ENCODE data around the gene ECHS1.

ECHS1 gene

DNA sequence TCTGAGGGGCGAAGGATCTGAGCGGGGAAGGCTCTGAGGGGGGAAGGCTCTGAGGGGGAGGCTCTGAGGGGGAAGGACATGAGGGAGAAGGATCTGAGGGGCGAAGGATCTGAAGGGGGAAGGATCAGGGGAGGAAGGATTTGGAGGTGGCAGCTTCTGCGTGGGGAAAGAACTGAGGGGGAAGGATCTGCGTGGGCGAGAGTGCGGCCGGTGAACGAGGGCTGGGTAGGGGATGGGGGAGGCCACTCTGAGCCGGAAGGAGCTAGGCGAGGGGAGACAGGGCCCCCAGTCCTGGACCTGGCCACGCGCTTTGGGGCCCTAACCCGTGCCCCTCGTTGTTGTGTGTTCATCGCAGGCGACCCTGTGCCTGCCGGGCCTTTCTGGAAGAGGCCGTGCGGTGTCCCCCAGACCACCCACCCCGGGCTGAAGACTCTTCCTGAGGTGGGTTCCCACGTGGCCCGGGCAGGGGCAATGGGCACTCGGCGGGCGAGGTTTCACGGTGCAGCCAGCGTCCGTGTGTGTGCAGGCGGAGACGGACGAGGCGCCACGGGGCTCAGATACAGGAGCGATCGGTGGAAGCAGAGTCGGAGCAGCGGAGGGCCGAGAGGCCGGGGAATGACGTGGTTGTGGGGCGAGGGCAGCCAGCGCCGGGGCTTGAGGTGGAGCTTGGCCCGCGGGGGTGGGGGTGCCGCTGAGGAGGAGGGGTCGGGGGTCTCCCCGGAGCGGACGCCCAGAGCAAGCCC, 38.5 kb downstream of the ECHS1 start:
- no peaks in the 10 kb centered on the region for H3K36me3 ChIP-seq (ENCODE audit: control insufficient read depth, insufficient read depth, low read length)
- H3K4me1 ChIP-seq (ENCODE audit: control insufficient read depth, insufficient read depth, low read length, poor library complexity, severe bottlenecking) = peaks cover 31% of the 10 kb centered on the region
- H3K4me3 ChIP-seq (ENCODE audit: insufficient read depth, low read depth, low read length, poor library complexity, severe bottlenecking) = peak overlapping the region; percentile 57
- no peaks in the 10 kb centered on the region for H3K27me3 ChIP-seq (replicated peaks; ENCODE audit: control insufficient read depth, insufficient read depth, low read length, poor library complexity, severe bottlenecking)
- DNase-seq = no peak
- no peaks in the 10 kb centered on the region for H3K9me3 ChIP-seq (ENCODE audit: control insufficient read depth, low read length)
- H3K27ac ChIP-seq (ENCODE audit: insufficient read depth, low read length, poor library complexity, severe bottlenecking) = peak overlapping the region; percentile 71

DNA sequence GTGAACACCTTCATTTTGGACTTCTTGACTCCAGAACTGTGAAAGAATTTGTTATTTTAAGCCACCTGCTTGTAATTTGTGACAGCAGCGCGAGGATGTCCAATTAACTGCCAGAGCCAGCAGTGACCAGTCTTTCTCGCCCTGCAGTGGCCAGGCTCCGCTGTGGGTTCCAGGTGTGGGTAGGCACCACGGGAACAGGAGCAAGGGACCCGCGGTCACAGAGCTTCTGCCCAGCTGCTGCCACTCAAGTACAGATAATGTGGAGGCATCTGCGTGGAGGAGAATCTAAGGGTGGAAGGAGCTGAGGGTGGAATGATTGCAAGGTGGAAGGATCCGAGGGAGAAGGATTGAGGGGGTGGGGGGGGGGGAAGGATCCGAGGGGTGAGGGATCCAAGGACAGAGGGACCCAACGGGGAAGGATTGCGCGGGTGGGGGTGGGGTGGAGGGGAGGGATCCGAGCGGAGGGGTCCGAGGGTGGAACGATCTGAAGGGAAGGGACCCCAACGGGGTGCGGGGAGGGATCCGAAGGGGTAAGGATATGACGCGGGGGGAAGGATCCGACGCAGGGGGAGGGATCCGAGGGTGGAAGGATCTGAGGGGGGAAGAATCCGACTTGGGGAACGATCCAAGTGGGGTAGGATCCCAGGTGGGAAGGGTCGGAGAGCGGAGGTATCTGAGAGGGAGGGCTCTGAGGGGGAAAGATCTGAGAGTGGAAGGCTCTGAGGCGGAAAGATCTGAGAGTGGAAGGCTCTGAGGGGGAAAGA, 40.0 kb downstream of the ECHS1 start:
- Histone ChIP-seq H3K9me3 (ENCODE audit: control insufficient read depth, low read length) (no peaks in the 10 kb centered on the region), H3K4me1 (ENCODE audit: control insufficient read depth, insufficient read depth, low read length, poor library complexity, severe bottlenecking) (peaks cover 35% of the 10 kb centered on the region), H3K4me3 (ENCODE audit: insufficient read depth, low read depth, low read length, poor library complexity, severe bottlenecking) (no peak overlapping the region), H3K27me3 (replicated peaks; ENCODE audit: control insufficient read depth, insufficient read depth, low read length, poor library complexity, severe bottlenecking) (peaks cover 15% of the 10 kb centered on the region), H3K27ac (ENCODE audit: insufficient read depth, low read length, poor library complexity, severe bottlenecking) (no peak overlapping the region), H3K36me3 (ENCODE audit: control insufficient read depth, insufficient read depth, low read length) (no peaks in the 10 kb centered on the region)
- DNase-seq = no peak

DNA sequence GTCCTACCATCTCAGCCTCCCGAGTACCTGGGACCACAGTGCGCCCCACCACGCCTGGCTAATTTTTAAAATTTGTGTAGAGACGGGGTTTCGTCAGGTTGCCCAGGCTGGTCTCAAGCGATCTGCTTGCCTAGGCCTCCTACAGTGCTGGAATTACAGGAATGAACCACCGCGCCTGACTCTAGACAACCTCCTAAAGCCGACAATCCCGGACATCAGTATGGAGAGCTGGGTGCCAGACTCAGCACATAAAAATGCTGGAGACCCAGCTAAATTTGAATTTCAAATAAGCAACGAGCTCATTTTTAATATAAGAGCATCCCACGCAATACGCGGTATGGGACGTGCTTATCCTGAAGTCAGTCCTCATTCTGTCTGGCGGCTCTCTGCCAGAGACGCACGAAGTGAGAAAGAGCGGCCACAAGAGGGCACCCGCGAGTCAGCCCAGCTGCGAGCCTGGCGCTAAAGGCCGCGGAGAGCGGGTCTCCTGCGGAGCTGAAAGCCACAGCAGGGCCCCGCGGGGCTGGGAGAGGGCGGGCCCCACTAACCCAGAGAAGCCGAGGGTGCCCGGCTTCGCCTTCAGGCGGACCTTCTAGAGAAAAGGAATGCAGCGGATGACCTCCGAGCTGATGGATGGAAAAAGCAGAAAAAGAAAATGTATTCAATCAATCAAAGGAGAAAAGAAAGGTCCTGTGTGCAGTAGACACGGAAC, 43.5 kb downstream of the ECHS1 start:
- Histone ChIP-seq H3K9me3 (ENCODE audit: control insufficient read depth, low read length) (no peaks in the 10 kb centered on the region), H3K36me3 (ENCODE audit: control insufficient read depth, insufficient read depth, low read length) (no peaks in the 10 kb centered on the region), H3K27me3 (replicated peaks; ENCODE audit: control insufficient read depth, insufficient read depth, low read length, poor library complexity, severe bottlenecking) (peaks cover 39% of the 10 kb centered on the region), H3K4me3 (ENCODE audit: insufficient read depth, low read depth, low read length, poor library complexity, severe bottlenecking) (no peak overlapping the region), H3K4me1 (ENCODE audit: control insufficient read depth, insufficient read depth, low read length, poor library complexity, severe bottlenecking) (peaks cover 22% of the 10 kb centered on the region), H3K27ac (ENCODE audit: insufficient read depth, low read length, poor library complexity, severe bottlenecking) (no peak overlapping the region)
- peak; percentile 70 to 76 (median 75) for DNase-seq

DNA sequence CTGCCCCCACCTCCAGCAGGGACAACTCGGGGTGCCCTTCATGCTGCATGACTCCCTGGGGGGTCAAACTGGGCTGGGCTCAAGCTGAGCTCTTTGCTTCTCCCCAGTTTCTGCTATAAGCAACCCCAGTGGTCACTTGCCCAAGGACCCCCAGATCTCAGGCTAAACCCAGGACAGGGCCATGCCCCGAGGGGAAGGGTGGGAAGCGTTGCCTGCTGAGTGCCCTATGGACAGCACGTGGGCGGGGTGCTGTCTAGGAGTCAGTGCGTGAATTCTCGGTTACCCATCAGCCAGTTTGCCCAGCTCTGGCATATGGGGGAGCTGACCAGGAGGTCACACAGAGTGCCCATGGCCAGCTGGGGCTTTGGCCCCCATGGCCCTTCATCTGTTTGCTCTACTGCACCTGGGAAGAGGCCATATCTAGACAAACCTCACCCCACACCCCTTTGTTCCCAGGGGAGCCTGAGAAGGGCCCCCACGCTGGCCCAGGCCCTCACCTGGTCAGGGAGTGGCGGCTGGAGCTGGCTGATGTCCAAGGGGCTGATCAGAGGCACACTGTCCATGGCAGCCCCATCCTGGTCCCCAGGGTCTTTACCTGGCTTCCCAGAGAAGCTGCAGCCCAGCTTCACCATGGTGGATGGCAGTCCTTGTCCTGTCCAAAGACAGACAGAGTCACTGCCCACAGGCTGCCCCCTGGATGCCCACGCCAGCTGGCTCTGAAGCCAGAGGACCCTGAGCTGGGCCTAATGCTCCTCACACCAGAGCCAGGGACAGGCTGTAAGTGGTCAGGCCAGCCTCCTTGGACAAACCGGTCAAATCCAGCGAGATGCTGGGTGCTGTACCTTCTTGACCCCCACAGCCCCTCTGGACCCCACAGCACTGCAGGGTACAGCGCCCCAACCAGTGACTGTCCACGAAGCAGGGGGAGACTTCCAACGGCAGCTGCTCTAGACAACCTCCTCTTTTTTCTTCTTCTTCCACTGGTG, 44.5 kb downstream of the ECHS1 start:
- no peaks in the 10 kb centered on the region for H3K36me3 ChIP-seq (ENCODE audit: control insufficient read depth, insufficient read depth, low read length)
- no peaks in the 10 kb centered on the region for H3K9me3 ChIP-seq (ENCODE audit: control insufficient read depth, low read length)
- H3K27ac ChIP-seq (ENCODE audit: insufficient read depth, low read length, poor library complexity, severe bottlenecking) = no peak overlapping the region
- peaks cover 39% of the 10 kb centered on the region for H3K27me3 ChIP-seq (replicated peaks; ENCODE audit: control insufficient read depth, insufficient read depth, low read length, poor library complexity, severe bottlenecking)
- no peak overlapping the region for H3K4me3 ChIP-seq (ENCODE audit: insufficient read depth, low read depth, low read length, poor library complexity, severe bottlenecking)
- peaks cover 22% of the 10 kb centered on the region for H3K4me1 ChIP-seq (ENCODE audit: control insufficient read depth, insufficient read depth, low read length, poor library complexity, severe bottlenecking)
- DNase-seq = no peak

DNA sequence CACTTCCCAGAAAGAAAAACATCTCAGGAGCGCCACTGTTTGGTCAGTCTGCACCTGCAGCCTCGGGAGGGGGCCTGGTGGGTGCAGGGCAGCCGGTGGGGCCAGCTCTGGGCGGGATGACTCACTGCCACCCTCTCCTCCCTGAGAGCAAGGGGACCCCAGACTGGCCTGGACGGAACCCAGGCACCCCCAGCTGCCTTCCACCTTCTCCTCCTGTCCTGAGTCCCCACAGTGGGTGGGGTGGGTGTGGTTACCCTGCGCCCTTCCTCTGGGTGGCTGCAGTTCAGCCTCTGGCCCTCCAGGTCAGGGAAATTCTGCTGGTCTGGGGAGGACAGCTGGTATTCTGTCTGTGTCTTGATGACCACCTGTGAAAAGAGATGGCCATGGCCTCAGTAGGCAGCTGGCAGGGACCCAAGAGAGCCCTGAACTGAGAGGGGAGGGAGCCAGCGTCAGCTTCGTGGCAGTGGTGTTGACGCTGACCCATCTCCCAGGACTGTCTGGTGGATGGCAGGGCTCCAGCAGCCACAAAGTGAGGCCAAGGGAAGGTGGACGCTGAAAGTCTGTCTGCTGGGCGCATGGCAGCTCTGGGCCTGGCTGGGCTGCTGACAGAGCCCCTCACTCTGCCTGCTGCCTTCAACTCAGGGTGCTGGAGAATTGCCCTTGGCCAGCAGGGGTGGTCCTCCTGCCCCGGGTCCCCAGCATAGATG, 45.4 kb downstream of the ECHS1 start:
- Histone ChIP-seq H3K36me3 (ENCODE audit: control insufficient read depth, insufficient read depth, low read length) (no peaks in the 10 kb centered on the region), H3K27ac (ENCODE audit: insufficient read depth, low read length, poor library complexity, severe bottlenecking) (no peak overlapping the region), H3K4me1 (ENCODE audit: control insufficient read depth, insufficient read depth, low read length, poor library complexity, severe bottlenecking) (peaks cover 22% of the 10 kb centered on the region), H3K9me3 (ENCODE audit: control insufficient read depth, low read length) (no peaks in the 10 kb centered on the region), H3K4me3 (ENCODE audit: insufficient read depth, low read depth, low read length, poor library complexity, severe bottlenecking) (no peak overlapping the region), H3K27me3 (replicated peaks; ENCODE audit: control insufficient read depth, insufficient read depth, low read length, poor library complexity, severe bottlenecking) (peaks cover 39% of the 10 kb centered on the region)
- no peak for DNase-seq

DNA sequence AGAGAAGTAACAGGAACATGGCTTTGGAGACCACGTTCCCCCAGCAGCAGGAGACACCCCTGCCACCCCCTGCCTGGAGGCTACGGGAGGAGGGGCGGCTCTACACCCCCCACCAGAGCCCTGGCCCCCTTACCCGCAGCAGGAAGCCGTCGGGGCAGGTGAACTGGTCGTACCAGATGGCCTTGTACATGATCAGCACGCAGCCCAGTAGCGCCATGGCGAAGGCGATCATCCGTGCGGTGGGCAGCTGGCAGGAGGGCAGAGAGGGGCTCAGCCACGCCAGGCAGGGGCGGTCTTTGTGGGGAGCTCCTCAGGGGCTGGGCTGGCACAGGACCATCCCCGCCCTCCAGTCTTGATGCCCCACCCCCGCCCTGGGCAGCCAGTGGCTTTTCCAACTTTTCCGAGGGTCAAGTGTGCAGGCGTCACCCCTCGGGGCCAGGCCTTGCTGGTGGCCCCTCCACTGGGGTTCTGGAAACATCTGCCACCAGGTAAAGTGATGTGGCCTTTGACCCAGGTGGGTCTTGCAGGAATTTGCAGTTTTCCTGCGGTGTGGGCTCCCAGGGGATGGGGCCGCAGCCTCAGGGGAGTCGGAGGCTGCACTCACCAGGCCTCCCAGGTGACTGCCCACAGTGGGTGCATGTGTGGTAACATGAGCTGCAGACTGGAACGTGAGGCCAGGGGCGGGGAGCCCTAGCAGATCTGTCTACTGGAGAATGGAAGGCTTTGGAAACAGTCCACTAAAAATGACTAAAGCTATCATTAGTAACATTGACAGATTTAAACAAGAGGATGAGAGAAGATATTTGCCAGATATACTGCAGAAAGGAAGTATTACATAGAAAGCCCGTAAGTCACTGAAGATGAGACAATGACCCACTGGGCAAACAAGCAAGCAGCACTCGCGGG, 46.2 kb downstream of the ECHS1 start:
- peaks cover 22% of the 10 kb centered on the region for H3K4me1 ChIP-seq (ENCODE audit: control insufficient read depth, insufficient read depth, low read length, poor library complexity, severe bottlenecking)
- peaks cover 39% of the 10 kb centered on the region for H3K27me3 ChIP-seq (replicated peaks; ENCODE audit: control insufficient read depth, insufficient read depth, low read length, poor library complexity, severe bottlenecking)
- H3K9me3 ChIP-seq (ENCODE audit: control insufficient read depth, low read length) = no peaks in the 10 kb centered on the region
- H3K36me3 ChIP-seq (ENCODE audit: control insufficient read depth, insufficient read depth, low read length) = no peaks in the 10 kb centered on the region
- H3K4me3 ChIP-seq (ENCODE audit: insufficient read depth, low read depth, low read length, poor library complexity, severe bottlenecking) = no peak overlapping the region
- H3K27ac ChIP-seq (ENCODE audit: insufficient read depth, low read length, poor library complexity, severe bottlenecking) = no peak overlapping the region
- DNase-seq = no peak

DNA sequence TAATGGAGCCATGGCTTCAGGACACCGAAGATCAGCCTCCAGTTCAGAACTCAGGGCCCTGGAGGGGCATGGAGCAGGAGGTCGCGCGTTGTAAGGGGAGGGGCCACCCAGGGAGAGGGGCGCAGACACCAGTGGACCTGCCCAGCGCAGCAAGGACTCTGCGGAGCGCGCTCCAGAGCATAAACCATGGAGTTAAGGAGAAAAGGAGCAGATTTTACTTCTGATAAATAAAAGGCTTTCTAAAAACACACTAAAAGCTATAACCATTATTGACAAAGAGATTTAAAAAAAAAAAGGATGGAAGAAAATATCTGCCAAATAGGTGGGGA, 47.0 kb downstream of the ECHS1 start:
- Histone ChIP-seq H3K4me3 (ENCODE audit: insufficient read depth, low read depth, low read length, poor library complexity, severe bottlenecking) (peak overlapping the region; percentile 48), H3K27me3 (replicated peaks; ENCODE audit: control insufficient read depth, insufficient read depth, low read length, poor library complexity, severe bottlenecking) (peaks cover 39% of the 10 kb centered on the region), H3K36me3 (ENCODE audit: control insufficient read depth, insufficient read depth, low read length) (no peaks in the 10 kb centered on the region), H3K27ac (ENCODE audit: insufficient read depth, low read length, poor library complexity, severe bottlenecking) (no peak overlapping the region), H3K4me1 (ENCODE audit: control insufficient read depth, insufficient read depth, low read length, poor library complexity, severe bottlenecking) (peaks cover 22% of the 10 kb centered on the region), H3K9me3 (ENCODE audit: control insufficient read depth, low read length) (no peaks in the 10 kb centered on the region)
- no peak for DNase-seq

DNA sequence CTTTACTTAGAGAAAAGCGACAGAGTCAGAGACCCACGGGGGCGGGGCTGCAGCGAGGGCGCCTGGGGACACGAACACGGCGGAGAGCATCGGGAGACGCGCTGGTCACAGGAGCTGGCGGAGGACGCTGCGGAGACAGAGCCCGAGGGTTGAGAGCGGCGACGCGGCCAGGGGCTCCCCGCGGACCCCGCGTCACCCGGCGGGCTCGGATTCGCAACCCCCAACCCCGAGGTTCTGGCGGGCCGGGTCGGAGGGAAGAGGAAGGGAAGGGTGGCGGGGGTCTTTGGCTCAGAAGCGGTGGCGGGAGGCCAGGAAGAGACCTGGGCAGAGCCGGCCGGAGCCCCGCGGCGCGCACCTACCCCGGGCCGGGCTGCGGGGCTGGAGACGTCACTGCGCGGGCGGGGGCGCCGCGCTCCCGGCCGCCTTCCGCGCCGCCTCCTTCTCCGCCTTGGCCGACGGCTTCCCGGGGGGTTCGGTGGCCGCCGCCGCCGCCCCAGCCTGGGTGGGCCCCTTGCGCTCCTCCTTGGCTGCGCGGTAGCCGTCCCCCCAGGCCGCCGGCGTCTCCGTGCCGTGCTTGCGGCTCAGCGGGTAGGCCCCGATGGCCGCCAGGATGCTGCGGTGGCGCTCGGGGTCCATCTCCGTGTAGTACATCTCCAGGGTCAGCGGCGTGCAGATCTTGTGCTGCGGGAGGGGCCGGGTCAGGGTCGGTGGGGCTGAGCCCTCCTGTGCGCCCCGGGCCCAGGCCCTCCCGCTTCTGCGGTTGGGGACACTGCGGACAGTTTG, 47.5 kb downstream of the ECHS1 start:
- H3K9me3 ChIP-seq (ENCODE audit: control insufficient read depth, low read length) = no peaks in the 10 kb centered on the region
- no peak overlapping the region for H3K27ac ChIP-seq (ENCODE audit: insufficient read depth, low read length, poor library complexity, severe bottlenecking)
- H3K4me3 ChIP-seq (ENCODE audit: insufficient read depth, low read depth, low read length, poor library complexity, severe bottlenecking) = peak overlapping the region; percentile 48
- peaks cover 39% of the 10 kb centered on the region for H3K27me3 ChIP-seq (replicated peaks; ENCODE audit: control insufficient read depth, insufficient read depth, low read length, poor library complexity, severe bottlenecking)
- H3K36me3 ChIP-seq (ENCODE audit: control insufficient read depth, insufficient read depth, low read length) = no peaks in the 10 kb centered on the region
- H3K4me1 ChIP-seq (ENCODE audit: control insufficient read depth, insufficient read depth, low read length, poor library complexity, severe bottlenecking) = peaks cover 22% of the 10 kb centered on the region
- DNase-seq = no peak
